ENCODE data around the gene ULK3.

Gene ULK3

DNA sequence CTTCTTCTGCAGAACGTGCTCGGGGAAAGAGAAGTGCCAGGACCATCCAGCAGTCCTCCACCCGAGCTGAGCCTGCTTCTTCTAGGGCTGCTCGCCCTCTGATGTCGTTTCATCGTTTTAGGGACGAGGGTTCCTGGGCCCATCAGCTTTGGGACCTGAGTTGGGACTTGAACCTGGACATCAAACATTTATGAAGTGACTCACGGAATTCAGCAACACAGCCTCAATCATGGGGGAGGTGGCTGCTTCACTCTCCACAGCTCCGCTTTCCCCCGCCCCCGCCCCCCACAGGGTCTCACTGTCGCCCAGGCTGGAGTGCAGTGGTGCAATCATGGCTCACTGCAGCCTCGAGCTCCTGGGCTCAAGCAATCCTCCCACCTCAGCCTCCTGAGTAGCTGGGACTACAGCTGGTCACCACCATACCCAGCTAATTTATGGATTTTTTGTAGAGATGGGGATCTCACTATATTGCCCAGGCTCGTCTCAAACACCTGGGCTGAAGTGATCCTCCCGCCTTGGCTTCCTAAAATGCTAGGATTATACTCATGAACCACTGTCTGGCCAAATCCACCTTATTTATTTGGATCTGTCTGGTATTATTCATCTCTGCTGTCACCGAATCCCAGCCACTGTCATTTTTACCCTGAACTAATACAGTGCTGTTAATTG lies 30.9 kb upstream of the ULK3 start:
- no peaks in the 10 kb centered on the region for H3K27me3 ChIP-seq (ENCODE audit: insufficient read depth, low read length)
- H3K4me3 ChIP-seq (ENCODE audit: low read length): peak overlapping the region; percentile 89
- H3K4me1 ChIP-seq (ENCODE audit: insufficient read depth, low read length): peaks cover 8% of the 10 kb centered on the region
- H3K9me3 ChIP-seq (ENCODE audit: low read length): peaks cover 3% of the 10 kb centered on the region
- peak overlapping the region; percentile 50 for H2AFZ ChIP-seq (ENCODE audit: low read depth, low read length)
- H3K36me3 ChIP-seq (ENCODE audit: insufficient read depth, low read length): peaks cover 6% of the 10 kb centered on the region

- Histone ChIP-seq H3K9me3 (ENCODE audit: low read length) (peaks cover 4% of the 10 kb centered on the region), H3K4me3 (ENCODE audit: low read length) (peak within 1 kb of the TSS; percentile 89), H2AFZ (ENCODE audit: low read depth, low read length) (peak within 1 kb of the TSS; percentile 50), H3K4me1 (ENCODE audit: insufficient read depth, low read length) (peaks cover 8% of the 10 kb centered on the region), H3K27me3 (ENCODE audit: insufficient read depth, low read length) (no peaks in the 10 kb centered on the region), H3K36me3 (ENCODE audit: insufficient read depth, low read length) (peaks cover 11% of the 10 kb centered on the region)
These were observed 30.2 kb upstream of the ULK3 start, which contains the start of gene SCAMP2 for GRCh38 chr15:74873036-74873755. Gene SCAMP2, minus strand, starts transcription at chr15:74873365. Its CDS starts 110 bp downstream, at chr15:74873255.

GRCh38 chr15:74872702-74873035 lies 29.7 kb upstream of the ULK3 start:
- peak overlapping the region; percentile 89 for H3K4me3 ChIP-seq (ENCODE audit: low read length)
- H3K36me3 ChIP-seq (ENCODE audit: insufficient read depth, low read length): peaks cover 15% of the 10 kb centered on the region
- H3K4me1 ChIP-seq (ENCODE audit: insufficient read depth, low read length): peaks cover 8% of the 10 kb centered on the region
- peaks cover 3% of the 10 kb centered on the region for H3K9me3 ChIP-seq (ENCODE audit: low read length)
- no peaks in the 10 kb centered on the region for H3K27me3 ChIP-seq (ENCODE audit: insufficient read depth, low read length)
- H2AFZ ChIP-seq (ENCODE audit: low read depth, low read length): no peak overlapping the region

- no peak overlapping the region for H3K4me3 ChIP-seq (ENCODE audit: low read length)
- H3K27me3 ChIP-seq (ENCODE audit: insufficient read depth, low read length): no peaks in the 10 kb centered on the region
- no peak overlapping the region for H2AFZ ChIP-seq (ENCODE audit: low read depth, low read length)
- peaks cover 3% of the 10 kb centered on the region for H3K9me3 ChIP-seq (ENCODE audit: low read length)
- H3K4me1 ChIP-seq (ENCODE audit: insufficient read depth, low read length): peaks cover 8% of the 10 kb centered on the region
- H3K36me3 ChIP-seq (ENCODE audit: insufficient read depth, low read length): peaks cover 18% of the 10 kb centered on the region
These were observed 27.7 kb upstream of the ULK3 start for GRCh38 chr15:74870436-74871215.

DNA sequence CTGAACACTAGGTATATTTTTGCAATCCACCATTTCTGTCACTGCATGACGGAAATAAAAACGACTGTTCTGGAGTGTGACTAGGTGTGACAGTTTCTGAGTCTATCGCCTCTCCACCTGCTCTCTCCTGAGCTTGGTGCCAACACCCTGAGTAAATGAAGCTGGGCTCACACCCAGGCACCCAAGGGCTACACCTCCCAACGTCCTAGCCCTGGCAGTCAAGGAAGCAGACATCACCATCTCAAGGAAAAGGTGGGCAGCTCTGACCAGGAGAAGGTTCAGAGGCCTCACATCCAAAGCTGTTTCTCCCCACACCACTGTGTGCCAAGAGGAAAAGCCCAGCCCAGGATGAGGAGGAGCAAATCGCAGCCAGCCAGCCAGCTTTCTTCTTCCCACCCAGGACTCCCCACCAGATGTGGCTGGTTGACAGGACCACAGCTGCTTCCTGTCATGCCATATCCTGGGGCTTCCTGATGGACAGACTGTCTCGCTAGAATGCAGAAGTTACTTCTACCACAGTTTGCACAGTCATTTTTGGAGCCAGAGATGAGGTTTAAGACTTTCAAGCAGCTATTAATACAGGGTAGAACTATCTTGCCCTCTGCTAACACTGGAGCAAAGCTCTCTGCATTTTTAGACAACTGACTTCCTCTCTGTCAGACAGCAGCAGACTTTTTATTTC lies 26.9 kb upstream of the ULK3 start:
- Histone ChIP-seq H3K27me3 (ENCODE audit: insufficient read depth, low read length) (no peaks in the 10 kb centered on the region), H3K9me3 (ENCODE audit: low read length) (peaks cover 3% of the 10 kb centered on the region), H3K4me3 (ENCODE audit: low read length) (no peak overlapping the region)

GRCh38 chr15:74869372-74869725 lies 26.4 kb upstream of the ULK3 start:
- peaks cover 3% of the 10 kb centered on the region for H3K9me3 ChIP-seq (ENCODE audit: low read length)
- no peak overlapping the region for H3K4me3 ChIP-seq (ENCODE audit: low read length)
- peaks cover 18% of the 10 kb centered on the region for H3K36me3 ChIP-seq (ENCODE audit: insufficient read depth, low read length)
- H3K4me1 ChIP-seq (ENCODE audit: insufficient read depth, low read length): peaks cover 8% of the 10 kb centered on the region
- no peak overlapping the region for H2AFZ ChIP-seq (ENCODE audit: low read depth, low read length)
- no peaks in the 10 kb centered on the region for H3K27me3 ChIP-seq (ENCODE audit: insufficient read depth, low read length)

More for the DNA sequence above, 26.9 kb upstream of the ULK3 start:
- no peak overlapping the region for H2AFZ ChIP-seq (ENCODE audit: low read depth, low read length)
- H3K4me1 ChIP-seq (ENCODE audit: insufficient read depth, low read length): peaks cover 8% of the 10 kb centered on the region
- peaks cover 18% of the 10 kb centered on the region for H3K36me3 ChIP-seq (ENCODE audit: insufficient read depth, low read length)

DNA sequence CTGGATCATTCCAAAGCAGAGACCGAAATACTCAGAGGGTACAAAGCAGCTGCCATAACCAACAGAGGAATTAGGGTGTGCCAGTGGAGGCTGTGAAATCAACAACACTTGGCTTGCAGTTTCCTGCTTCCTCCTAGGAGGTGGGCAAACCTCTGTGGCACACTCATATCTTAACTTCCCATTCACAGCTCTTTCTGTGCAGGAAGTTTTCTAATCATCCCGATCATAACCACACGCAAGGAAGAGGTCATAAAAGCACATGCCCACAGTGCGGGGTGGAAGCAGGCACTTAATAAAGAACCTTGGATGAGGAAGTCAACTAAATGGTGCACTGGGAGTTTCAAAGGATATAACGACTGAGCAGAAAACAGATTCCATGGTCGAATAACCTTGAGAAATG lies 25.1 kb upstream of the ULK3 start:
- no peak overlapping the region for H2AFZ ChIP-seq (ENCODE audit: low read depth, low read length)
- no peaks in the 10 kb centered on the region for H3K27me3 ChIP-seq (ENCODE audit: insufficient read depth, low read length)
- peaks cover 4% of the 10 kb centered on the region for H3K4me1 ChIP-seq (ENCODE audit: insufficient read depth, low read length)
- H3K4me3 ChIP-seq (ENCODE audit: low read length): no peak overlapping the region
- H3K36me3 ChIP-seq (ENCODE audit: insufficient read depth, low read length): peaks cover 18% of the 10 kb centered on the region
- H3K9me3 ChIP-seq (ENCODE audit: low read length): peaks cover 3% of the 10 kb centered on the region

GRCh38 chr15:74867466-74868038 lies 24.6 kb upstream of the ULK3 start:
- no peak overlapping the region for H3K4me3 ChIP-seq (ENCODE audit: low read length)
- peaks cover 18% of the 10 kb centered on the region for H3K36me3 ChIP-seq (ENCODE audit: insufficient read depth, low read length)
- no peak overlapping the region for H2AFZ ChIP-seq (ENCODE audit: low read depth, low read length)
- no peaks in the 10 kb centered on the region for H3K27me3 ChIP-seq (ENCODE audit: insufficient read depth, low read length)
- H3K4me1 ChIP-seq (ENCODE audit: insufficient read depth, low read length): peaks cover 4% of the 10 kb centered on the region
- peaks cover 3% of the 10 kb centered on the region for H3K9me3 ChIP-seq (ENCODE audit: low read length)

- H3K4me1 ChIP-seq (ENCODE audit: insufficient read depth, low read length): no peaks in the 10 kb centered on the region
- H3K27me3 ChIP-seq (ENCODE audit: insufficient read depth, low read length): no peaks in the 10 kb centered on the region
- H3K36me3 ChIP-seq (ENCODE audit: insufficient read depth, low read length): peaks cover 18% of the 10 kb centered on the region
- H3K9me3 ChIP-seq (ENCODE audit: low read length): peaks cover 3% of the 10 kb centered on the region
- H2AFZ ChIP-seq (ENCODE audit: low read depth, low read length): no peak overlapping the region
- no peak overlapping the region for H3K4me3 ChIP-seq (ENCODE audit: low read length)
These were observed 23.1 kb upstream of the ULK3 start for GRCh38 chr15:74866090-74866489.

- no peaks in the 10 kb centered on the region for H3K4me1 ChIP-seq (ENCODE audit: insufficient read depth, low read length)
- H3K9me3 ChIP-seq (ENCODE audit: low read length): peaks cover 3% of the 10 kb centered on the region
- H3K27me3 ChIP-seq (ENCODE audit: insufficient read depth, low read length): no peaks in the 10 kb centered on the region
- H2AFZ ChIP-seq (ENCODE audit: low read depth, low read length): no peak overlapping the region
- peaks cover 12% of the 10 kb centered on the region for H3K36me3 ChIP-seq (ENCODE audit: insufficient read depth, low read length)
- no peak overlapping the region for H3K4me3 ChIP-seq (ENCODE audit: low read length)
These were observed 22.4 kb upstream of the ULK3 start for GRCh38 chr15:74865316-74865715.

DNA sequence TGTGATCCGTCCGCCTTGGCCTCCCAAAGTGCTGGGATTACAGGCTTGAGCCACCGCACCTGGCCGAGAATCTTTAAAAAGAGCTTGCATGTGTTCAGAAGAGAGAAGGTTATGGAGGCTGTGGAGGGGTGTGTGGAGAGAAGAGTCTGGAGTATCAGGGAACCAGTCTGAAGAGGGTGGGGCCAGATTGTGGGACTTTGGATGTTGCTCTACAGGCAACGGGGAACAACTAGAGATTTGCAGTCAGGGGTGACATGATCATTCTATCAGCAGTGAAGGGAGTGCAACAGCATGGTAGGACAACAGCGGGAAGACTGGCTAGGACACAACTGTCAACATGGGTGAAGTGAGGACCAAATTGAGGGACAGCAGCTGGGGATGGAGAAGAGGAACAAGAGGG lies 21.3 kb upstream of the ULK3 start:
- H3K27me3 ChIP-seq (ENCODE audit: insufficient read depth, low read length): no peaks in the 10 kb centered on the region
- H3K9me3 ChIP-seq (ENCODE audit: low read length): peaks cover 3% of the 10 kb centered on the region
- H3K4me3 ChIP-seq (ENCODE audit: low read length): no peak overlapping the region
- H3K4me1 ChIP-seq (ENCODE audit: insufficient read depth, low read length): no peaks in the 10 kb centered on the region
- H2AFZ ChIP-seq (ENCODE audit: low read depth, low read length): no peak overlapping the region
- H3K36me3 ChIP-seq (ENCODE audit: insufficient read depth, low read length): peaks cover 12% of the 10 kb centered on the region

GRCh38 chr15:74863239-74864056 lies 20.5 kb upstream of the ULK3 start:
- peaks cover 10% of the 10 kb centered on the region for H3K36me3 ChIP-seq (ENCODE audit: insufficient read depth, low read length)
- H2AFZ ChIP-seq (ENCODE audit: low read depth, low read length): no peak overlapping the region
- H3K4me1 ChIP-seq (ENCODE audit: insufficient read depth, low read length): no peaks in the 10 kb centered on the region
- no peak overlapping the region for H3K4me3 ChIP-seq (ENCODE audit: low read length)
- no peaks in the 10 kb centered on the region for H3K9me3 ChIP-seq (ENCODE audit: low read length)
- H3K27me3 ChIP-seq (ENCODE audit: insufficient read depth, low read length): no peaks in the 10 kb centered on the region
